Measurements from ENCODE around the gene TACR1.

TACR1 gene

GRCh38 chr2:75237296-75237695 lies 38.0 kb upstream of the TACR1 start:
- no peak for DNase-seq (ENCODE audit: extremely low spot score)
- CTCF ChIA-PET = no interaction called here
- TF ChIP-seq BHLHE40 (IDR thresholded peaks at IDR 0.05; ENCODE audit: borderline replicate concordance) = no peak
- TF ChIP-seq NFRKB (IDR thresholded peaks at IDR 0.05) = no peak
- no peak for TF ChIP-seq HDGF (IDR thresholded peaks at IDR 0.05; ENCODE audit: borderline replicate concordance)
- no peak for TF ChIP-seq ARNT (IDR thresholded peaks at IDR 0.05)
- no peak for TF ChIP-seq ELF4 (IDR thresholded peaks at IDR 0.05)
- no peak for TF ChIP-seq PKNOX1 (IDR thresholded peaks at IDR 0.05)
- TF ChIP-seq L3MBTL2 (conservative IDR thresholded peaks at IDR 0.05) = no peak
- no peak for TF ChIP-seq FOXK2 (IDR thresholded peaks at IDR 0.05)
- TF ChIP-seq CTBP1 (IDR thresholded peaks at IDR 0.05; ENCODE audit: borderline replicate concordance) = no peak
- POLR2A ChIA-PET = no interaction called here

GRCh38 chr2:75233965-75234364 lies 34.6 kb upstream of the TACR1 start:
- no peak for TF ChIP-seq FOXA1 (IDR thresholded peaks at IDR 0.05)
- no peak for TF ChIP-seq CTBP1 (IDR thresholded peaks at IDR 0.05; ENCODE audit: borderline replicate concordance)
- TF ChIP-seq ZNF384 (IDR thresholded peaks at IDR 0.05) = no peak
- no peak for TF ChIP-seq ARNT (IDR thresholded peaks at IDR 0.05)
- TF ChIP-seq SUZ12 (IDR thresholded peaks at IDR 0.05) = no peak
- no peak for TF ChIP-seq NFRKB (IDR thresholded peaks at IDR 0.05)
- no peak for TF ChIP-seq HDGF (IDR thresholded peaks at IDR 0.05; ENCODE audit: borderline replicate concordance)
- no peak for TF ChIP-seq BHLHE40 (IDR thresholded peaks at IDR 0.05; ENCODE audit: borderline replicate concordance)
- TF ChIP-seq TARDBP (IDR thresholded peaks at IDR 0.05) = no peak
- no peak for TF ChIP-seq ELF4 (IDR thresholded peaks at IDR 0.05)
- no peak for TF ChIP-seq SP1 (IDR thresholded peaks at IDR 0.05)
- TF ChIP-seq FOXK2 (IDR thresholded peaks at IDR 0.05) = no peak
- TF ChIP-seq LEF1 (IDR thresholded peaks at IDR 0.05; ENCODE audit: borderline replicate concordance) = no peak
- TF ChIP-seq L3MBTL2 (conservative IDR thresholded peaks at IDR 0.05) = no peak
- no peak for TF ChIP-seq PKNOX1 (IDR thresholded peaks at IDR 0.05)
- no peak for TF ChIP-seq FOXM1 (IDR thresholded peaks at IDR 0.05; ENCODE audit: borderline replicate concordance)
- ChIA-PET CTCF (no interaction called here), POLR2A (no interaction called here)
- no peak for DNase-seq (ENCODE audit: extremely low spot score)

- ChIA-PET CTCF (no interaction called here), POLR2A (no interaction called here)
- no peak for DNase-seq (ENCODE audit: extremely low spot score)
- no peak for TF ChIP-seq TARDBP (IDR thresholded peaks at IDR 0.05)
- no peak for TF ChIP-seq BHLHE40 (IDR thresholded peaks at IDR 0.05; ENCODE audit: borderline replicate concordance)
- no peak for TF ChIP-seq NFRKB (IDR thresholded peaks at IDR 0.05)
- no peak for TF ChIP-seq PKNOX1 (IDR thresholded peaks at IDR 0.05)
- no peak for TF ChIP-seq FOXK2 (IDR thresholded peaks at IDR 0.05)
- no peak for TF ChIP-seq ELF4 (IDR thresholded peaks at IDR 0.05)
- TF ChIP-seq L3MBTL2 (conservative IDR thresholded peaks at IDR 0.05) = no peak
- no peak for TF ChIP-seq FOXA1 (IDR thresholded peaks at IDR 0.05)
- TF ChIP-seq CTBP1 (IDR thresholded peaks at IDR 0.05; ENCODE audit: borderline replicate concordance) = no peak
- no peak for TF ChIP-seq ZNF384 (IDR thresholded peaks at IDR 0.05)
- TF ChIP-seq SUZ12 (IDR thresholded peaks at IDR 0.05) = no peak
- TF ChIP-seq HDGF (IDR thresholded peaks at IDR 0.05; ENCODE audit: borderline replicate concordance) = no peak
- no peak for TF ChIP-seq FOXM1 (IDR thresholded peaks at IDR 0.05; ENCODE audit: borderline replicate concordance)
These were observed 27.3 kb upstream of the TACR1 start for GRCh38 chr2:75226617-75227016.

GRCh38 chr2:75226099-75226498 lies 26.8 kb upstream of the TACR1 start:
- POLR2A ChIA-PET = no interaction called here
- TF ChIP-seq NFRKB (IDR thresholded peaks at IDR 0.05) = no peak
- no peak for TF ChIP-seq PKNOX1 (IDR thresholded peaks at IDR 0.05)
- no peak for TF ChIP-seq L3MBTL2 (conservative IDR thresholded peaks at IDR 0.05)
- no peak for TF ChIP-seq ZNF384 (IDR thresholded peaks at IDR 0.05)
- no peak for TF ChIP-seq FOXK2 (IDR thresholded peaks at IDR 0.05)
- no peak for TF ChIP-seq CTBP1 (IDR thresholded peaks at IDR 0.05; ENCODE audit: borderline replicate concordance)
- TF ChIP-seq LEF1 (IDR thresholded peaks at IDR 0.05; ENCODE audit: borderline replicate concordance) = no peak
- no peak for TF ChIP-seq SUZ12 (IDR thresholded peaks at IDR 0.05)
- no peak for TF ChIP-seq HDGF (IDR thresholded peaks at IDR 0.05; ENCODE audit: borderline replicate concordance)
- TF ChIP-seq FOXM1 (IDR thresholded peaks at IDR 0.05; ENCODE audit: borderline replicate concordance) = no peak
- TF ChIP-seq FOXA1 (IDR thresholded peaks at IDR 0.05) = no peak
- TF ChIP-seq TARDBP (IDR thresholded peaks at IDR 0.05) = no peak
- TF ChIP-seq SP1 (IDR thresholded peaks at IDR 0.05) = no peak
- no peak for TF ChIP-seq BHLHE40 (IDR thresholded peaks at IDR 0.05; ENCODE audit: borderline replicate concordance)
- no peak for TF ChIP-seq ARNT (IDR thresholded peaks at IDR 0.05)
- no peak for TF ChIP-seq ELF4 (IDR thresholded peaks at IDR 0.05)
- CTCF ChIA-PET = no interaction called here
- DNase-seq (ENCODE audit: extremely low spot score) = no peak

- ChIA-PET POLR2A (interaction anchor here (0.6 kb wide), 1 partner anchor 950 kb away, joined by 3 read pairs; no protein-coding TSS in a partner anchor), CTCF (no interaction called here)
- TF ChIP-seq SP1 (IDR thresholded peaks at IDR 0.05) (no peak), L3MBTL2 (conservative IDR thresholded peaks at IDR 0.05) (no peak), LEF1 (IDR thresholded peaks at IDR 0.05; ENCODE audit: borderline replicate concordance) (no peak)
- no peak for DNase-seq (ENCODE audit: extremely low spot score)
These were observed 25.3 kb upstream of the TACR1 start for GRCh38 chr2:75224636-75225094.

GRCh38 chr2:75222527-75222926 lies 23.2 kb upstream of the TACR1 start:
- CTCF ChIA-PET = no interaction called here
- POLR2A ChIA-PET = no interaction called here
- no peak for DNase-seq (ENCODE audit: extremely low spot score)
- TF ChIP-seq ZNF384 (IDR thresholded peaks at IDR 0.05) (no peak), SP1 (IDR thresholded peaks at IDR 0.05) (no peak), FOXM1 (IDR thresholded peaks at IDR 0.05; ENCODE audit: borderline replicate concordance) (no peak), LEF1 (IDR thresholded peaks at IDR 0.05; ENCODE audit: borderline replicate concordance) (no peak)
